ENCODE results near the gene ADGRD1. TPM values are rescaled to one million over a fixed set of nuclear protein-coding genes. Genes with fewer than 3 reads are reported as not detected.

Gene ADGRD1
- total RNA-seq, 1 experiment from 2014 or later, result 0.97 TPM

- peak; percentile 64 for DNase-seq
- no peaks in the 10 kb centered on the region for H3K27me3 ChIP-seq (ENCODE audit: control insufficient read depth, insufficient read depth, low read length)
These were observed 27.5 kb downstream of the ADGRD1 start for GRCh38 chr12:130981074-130981742.

DNA sequence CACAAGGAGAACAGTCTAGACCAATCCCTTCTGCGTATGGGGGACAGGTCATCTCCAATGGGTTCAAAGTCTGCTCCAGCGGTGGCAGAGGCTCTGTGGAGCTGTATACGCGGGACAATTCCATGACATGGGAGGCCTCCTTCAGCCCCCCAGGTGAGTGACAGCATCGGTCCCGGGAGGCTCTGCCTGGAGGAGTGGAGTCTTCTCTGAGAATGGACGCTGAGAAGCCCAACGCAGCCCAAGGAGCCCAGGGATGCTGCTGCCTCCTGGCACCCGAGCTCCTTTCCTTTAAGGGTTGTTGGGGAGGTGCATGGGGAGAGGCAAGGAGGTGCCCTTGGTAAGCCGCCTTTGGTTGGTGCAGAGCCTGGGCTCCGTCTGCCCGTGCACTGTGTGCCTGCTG, 28.2 kb downstream of the ADGRD1 start:
- Histone ChIP-seq H3K27me3 (ENCODE audit: control insufficient read depth, insufficient read depth, low read length) (no peaks in the 10 kb centered on the region), H3K36me3 (replicated peaks; ENCODE audit: control insufficient read depth, insufficient read depth, low read length) (no peaks in the 10 kb centered on the region), H3K4me3 (ENCODE audit: insufficient read depth, low read depth, low read length) (no peak overlapping the region)
- DNase-seq, result no peak

More at GRCh38 chr12:130981074-130981742, 27.5 kb downstream of the ADGRD1 start:
- Histone ChIP-seq H3K36me3 (replicated peaks; ENCODE audit: control insufficient read depth, insufficient read depth, low read length) (no peaks in the 10 kb centered on the region), H3K4me3 (ENCODE audit: insufficient read depth, low read depth, low read length) (no peak overlapping the region)

- no peak for DNase-seq
- H3K4me3 ChIP-seq (ENCODE audit: insufficient read depth, low read depth, low read length), result no peak overlapping the region
These were observed 29.0 kb downstream of the ADGRD1 start for GRCh38 chr12:130982565-130983225.

DNA sequence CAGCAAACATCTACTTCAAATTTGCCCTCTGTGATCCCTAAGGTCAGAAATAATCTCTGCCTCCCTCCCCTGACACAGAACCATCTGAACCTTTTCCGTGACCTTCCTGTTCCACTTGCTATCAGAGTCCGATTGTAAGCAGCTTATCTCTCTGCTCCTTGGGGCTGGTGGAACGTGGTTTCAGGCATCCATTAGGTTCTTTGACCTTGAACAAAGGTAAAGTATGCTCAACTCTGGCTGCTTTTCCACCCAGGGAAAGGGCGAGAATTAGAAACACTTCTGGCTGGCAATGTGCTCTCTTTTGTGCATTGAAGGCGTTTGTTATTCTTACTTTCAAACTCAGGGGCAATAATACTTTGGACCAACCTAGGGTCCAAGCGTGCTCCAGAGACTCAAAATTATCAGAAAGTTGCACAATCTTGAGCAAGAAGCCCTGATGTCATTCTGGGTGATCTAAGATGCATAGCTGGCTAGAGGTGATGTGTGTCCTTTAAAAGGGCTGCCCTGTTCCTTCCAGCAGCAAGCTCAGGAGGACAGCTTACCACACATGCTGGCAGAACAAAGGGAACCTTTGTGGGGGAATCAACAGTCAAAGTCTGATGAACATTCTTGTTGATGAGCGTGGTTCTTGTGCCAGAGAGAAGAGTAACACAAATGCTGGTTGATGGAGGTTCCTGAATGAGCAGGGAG, 29.8 kb downstream of the ADGRD1 start:
- Histone ChIP-seq H3K4me3 (ENCODE audit: insufficient read depth, low read depth, low read length) (no peak overlapping the region), H3K36me3 (replicated peaks; ENCODE audit: control insufficient read depth, insufficient read depth, low read length) (no peaks in the 10 kb centered on the region), H3K27me3 (ENCODE audit: control insufficient read depth, insufficient read depth, low read length) (no peaks in the 10 kb centered on the region)
- DNase-seq, result no peak

More at GRCh38 chr12:130982565-130983225, 29.0 kb downstream of the ADGRD1 start:
- Histone ChIP-seq H3K36me3 (replicated peaks; ENCODE audit: control insufficient read depth, insufficient read depth, low read length) (no peaks in the 10 kb centered on the region), H3K27me3 (ENCODE audit: control insufficient read depth, insufficient read depth, low read length) (no peaks in the 10 kb centered on the region)

DNA sequence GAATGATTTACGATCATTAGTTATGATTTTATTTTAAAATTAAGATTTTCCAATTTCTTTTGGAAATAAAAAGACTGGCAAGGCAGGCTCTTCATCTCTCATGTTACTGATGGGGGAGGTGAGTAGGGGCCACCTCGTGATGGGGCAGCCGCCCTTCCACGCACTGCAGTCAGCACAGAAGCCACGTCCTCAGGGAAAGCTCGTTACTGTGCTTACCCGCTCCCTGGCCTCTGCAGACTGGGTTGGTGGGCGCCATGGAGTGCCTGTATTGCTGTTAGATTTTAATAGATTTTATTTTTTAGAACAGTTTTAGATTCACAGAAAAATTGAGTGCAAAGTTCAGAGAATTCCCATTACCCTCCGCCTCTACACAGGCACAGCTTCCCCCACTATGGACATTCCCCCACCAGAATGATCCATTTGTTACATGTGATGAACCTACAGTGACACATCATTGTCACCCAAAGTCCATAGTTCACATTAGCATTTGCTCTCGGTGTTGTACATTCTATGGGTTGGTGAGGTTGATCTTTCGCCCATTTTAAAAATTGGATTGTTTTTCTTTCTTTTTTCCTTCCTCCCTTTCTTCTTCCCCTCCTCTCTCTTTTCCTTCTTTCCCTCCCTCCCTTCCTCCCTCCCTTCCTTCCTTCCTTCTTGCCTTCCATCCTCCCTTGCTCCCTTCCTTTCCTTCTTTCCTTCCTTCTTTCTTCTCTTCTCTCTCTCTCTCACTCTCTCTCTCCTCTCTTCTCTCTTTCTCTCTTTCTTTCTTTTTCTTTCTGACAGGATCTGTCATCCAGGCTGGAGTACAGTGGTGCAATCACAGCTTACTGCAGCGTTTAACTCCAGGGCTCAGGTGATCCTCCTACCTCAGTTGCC, 30.7 kb downstream of the ADGRD1 start:
- DNase-seq, result no peak
- H3K4me3 ChIP-seq (ENCODE audit: insufficient read depth, low read depth, low read length), result no peak overlapping the region
- H3K27me3 ChIP-seq (ENCODE audit: control insufficient read depth, insufficient read depth, low read length), result no peaks in the 10 kb centered on the region
- H3K36me3 ChIP-seq (replicated peaks; ENCODE audit: control insufficient read depth, insufficient read depth, low read length), result no peaks in the 10 kb centered on the region

GRCh38 chr12:130987151-130987931, 33.6 kb downstream of the ADGRD1 start:
- H3K4me3 ChIP-seq (ENCODE audit: insufficient read depth, low read depth, low read length), result no peak overlapping the region
- no peak for DNase-seq
- no peaks in the 10 kb centered on the region for H3K27me3 ChIP-seq (ENCODE audit: control insufficient read depth, insufficient read depth, low read length)
- no peaks in the 10 kb centered on the region for H3K36me3 ChIP-seq (replicated peaks; ENCODE audit: control insufficient read depth, insufficient read depth, low read length)

DNA sequence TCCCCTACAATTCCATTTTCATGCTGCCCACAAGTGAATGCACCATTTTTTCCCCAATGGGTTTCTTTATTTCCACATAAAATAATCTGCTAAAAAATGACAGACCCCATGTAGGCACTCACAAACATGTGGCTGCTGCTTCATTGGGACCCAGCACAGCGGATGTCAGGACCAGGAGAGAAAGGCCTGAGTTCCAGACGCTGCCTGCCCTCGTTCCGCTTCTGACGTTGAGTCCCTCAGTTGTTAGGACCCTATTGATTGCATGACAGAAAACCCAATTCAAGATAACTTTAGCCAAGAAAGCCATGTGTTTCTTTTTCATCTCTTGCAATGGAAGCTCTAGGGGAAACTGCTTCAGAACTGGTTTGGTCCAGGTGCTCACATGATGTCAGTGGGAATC, 34.6 kb downstream of the ADGRD1 start:
- DNase-seq, result no peak

GRCh38 chr12:130988751-130989150, 35.0 kb downstream of the ADGRD1 start:
- no peak overlapping the region for H3K4me3 ChIP-seq (ENCODE audit: insufficient read depth, low read depth, low read length)
- no peaks in the 10 kb centered on the region for H3K27me3 ChIP-seq (ENCODE audit: control insufficient read depth, insufficient read depth, low read length)
- DNase-seq, result no peak
- H3K36me3 ChIP-seq (replicated peaks; ENCODE audit: control insufficient read depth, insufficient read depth, low read length), result no peaks in the 10 kb centered on the region

More for the DNA sequence above, 34.6 kb downstream of the ADGRD1 start:
- Histone ChIP-seq H3K36me3 (replicated peaks; ENCODE audit: control insufficient read depth, insufficient read depth, low read length) (no peaks in the 10 kb centered on the region), H3K4me3 (ENCODE audit: insufficient read depth, low read depth, low read length) (no peak overlapping the region), H3K27me3 (ENCODE audit: control insufficient read depth, insufficient read depth, low read length) (no peaks in the 10 kb centered on the region)

DNA sequence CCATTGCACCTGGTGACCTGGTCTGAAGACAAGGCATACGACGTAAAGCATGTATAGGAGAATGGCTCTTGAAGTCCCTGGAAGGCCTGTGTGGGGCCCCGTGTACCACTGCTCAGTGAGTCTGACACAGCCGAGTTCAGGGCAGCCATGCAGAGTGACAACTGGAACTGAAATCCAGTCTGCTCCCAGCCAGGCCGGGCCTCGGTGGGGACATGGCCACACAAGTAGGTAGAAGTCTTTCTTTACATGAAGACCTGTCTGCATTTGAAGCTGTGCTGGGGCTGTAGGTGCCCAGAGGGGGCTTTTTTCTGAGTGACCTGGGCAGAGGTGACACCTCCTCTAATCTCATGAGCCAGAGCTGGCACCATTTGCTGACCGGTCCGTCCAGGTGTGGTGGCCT, 35.7 kb downstream of the ADGRD1 start:
- Histone ChIP-seq H3K36me3 (replicated peaks; ENCODE audit: control insufficient read depth, insufficient read depth, low read length) (no peaks in the 10 kb centered on the region), H3K27me3 (ENCODE audit: control insufficient read depth, insufficient read depth, low read length) (no peaks in the 10 kb centered on the region), H3K4me3 (ENCODE audit: insufficient read depth, low read depth, low read length) (no peak overlapping the region)
- DNase-seq, result no peak

DNA sequence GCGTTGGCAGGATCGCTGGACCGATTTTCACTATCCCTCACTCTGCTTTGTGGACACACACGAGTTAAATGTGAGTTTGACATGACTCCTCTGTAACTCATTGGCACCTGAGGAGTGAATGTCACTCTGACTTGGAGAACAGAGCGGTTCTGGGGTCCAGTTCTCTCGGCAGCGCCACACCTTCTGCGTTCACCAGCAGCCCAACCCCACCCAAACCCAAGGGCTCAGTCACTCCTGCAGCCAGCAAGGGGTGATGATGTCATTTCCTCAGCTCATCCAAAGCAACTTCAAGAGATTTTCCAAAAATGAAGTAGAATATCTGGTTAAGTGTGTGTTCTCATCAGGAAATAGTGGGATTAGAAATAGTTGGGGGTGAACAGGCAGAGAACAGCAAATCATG, 36.3 kb downstream of the ADGRD1 start:
- DNase-seq, result no peak
- H3K36me3 ChIP-seq (replicated peaks; ENCODE audit: control insufficient read depth, insufficient read depth, low read length), result no peaks in the 10 kb centered on the region
- H3K4me3 ChIP-seq (ENCODE audit: insufficient read depth, low read depth, low read length), result no peak overlapping the region
- no peaks in the 10 kb centered on the region for H3K27me3 ChIP-seq (ENCODE audit: control insufficient read depth, insufficient read depth, low read length)

DNA sequence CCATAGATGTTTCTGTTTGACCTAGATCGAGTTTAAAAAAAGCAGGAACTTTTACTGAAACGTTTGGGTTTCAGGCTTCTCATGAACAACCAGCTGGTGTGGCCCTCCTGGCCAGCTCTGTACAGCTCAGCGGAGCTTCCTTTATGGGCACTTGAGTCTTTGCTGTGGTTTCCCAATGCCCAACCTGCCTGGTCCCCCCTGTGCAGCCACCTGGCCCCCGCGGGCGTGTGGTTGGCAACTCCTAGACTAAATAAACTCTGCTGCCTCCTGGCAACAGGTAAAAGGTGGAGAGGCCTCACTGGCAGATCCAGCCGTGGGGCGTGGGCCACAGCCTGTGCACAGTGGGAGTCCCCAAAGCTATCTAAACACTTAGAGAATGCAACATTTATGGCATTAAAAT, 38.7 kb downstream of the ADGRD1 start:
- Histone ChIP-seq H3K27me3 (ENCODE audit: control insufficient read depth, insufficient read depth, low read length) (no peaks in the 10 kb centered on the region), H3K36me3 (replicated peaks; ENCODE audit: control insufficient read depth, insufficient read depth, low read length) (no peaks in the 10 kb centered on the region), H3K4me3 (ENCODE audit: insufficient read depth, low read depth, low read length) (no peak overlapping the region)
- DNase-seq, result no peak

GRCh38 chr12:130992979-130993538, 39.4 kb downstream of the ADGRD1 start:
- Histone ChIP-seq H3K27me3 (ENCODE audit: control insufficient read depth, insufficient read depth, low read length) (no peaks in the 10 kb centered on the region), H3K4me3 (ENCODE audit: insufficient read depth, low read depth, low read length) (no peak overlapping the region), H3K36me3 (replicated peaks; ENCODE audit: control insufficient read depth, insufficient read depth, low read length) (no peaks in the 10 kb centered on the region)
- DNase-seq, result no peak

DNA sequence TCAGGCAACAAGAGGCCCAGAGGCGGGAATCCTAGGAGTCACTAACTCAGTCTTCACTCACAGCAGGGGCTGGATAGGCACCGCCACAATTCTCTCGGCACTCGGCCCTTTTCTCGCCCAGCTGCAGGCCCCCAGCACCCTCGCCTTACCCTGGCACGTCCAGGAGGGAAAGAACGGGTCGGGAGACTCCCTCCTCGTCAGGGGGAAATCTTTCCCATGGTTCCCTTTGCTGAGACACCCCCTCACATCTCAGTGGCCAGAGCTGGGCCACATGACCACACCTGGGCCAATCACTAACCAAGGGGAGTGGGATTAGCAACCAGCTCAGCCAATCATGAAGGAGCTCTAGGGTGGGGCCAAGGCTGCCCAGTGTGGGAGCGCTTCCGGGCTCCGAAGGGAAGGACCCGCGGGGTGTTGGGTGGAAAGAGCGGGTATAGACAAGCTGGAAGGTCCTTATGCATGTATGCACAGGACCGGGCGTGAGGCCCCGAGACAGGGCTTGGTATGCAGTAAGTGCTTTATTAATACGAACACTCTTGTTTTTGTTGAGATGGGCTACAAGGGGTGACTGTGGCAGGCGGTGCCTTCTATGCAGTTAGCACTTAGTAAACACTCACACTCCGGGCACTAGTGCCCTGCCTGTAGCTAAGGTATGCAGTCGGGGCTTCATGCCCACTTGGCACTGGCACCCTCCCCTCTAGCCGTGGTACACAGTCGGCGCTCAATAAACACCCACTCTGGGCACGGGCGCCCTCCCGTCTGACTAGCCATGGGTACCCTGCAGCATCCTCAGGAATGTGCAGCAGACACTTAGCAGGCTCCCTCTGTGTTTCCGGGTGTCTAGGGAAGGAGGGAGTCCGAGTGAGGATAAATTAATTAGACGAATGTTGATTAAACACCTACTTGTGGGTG, 40.3 kb downstream of the ADGRD1 start:
- DNase-seq, result no peak
- Histone ChIP-seq H3K36me3 (replicated peaks; ENCODE audit: control insufficient read depth, insufficient read depth, low read length) (no peaks in the 10 kb centered on the region), H3K4me3 (ENCODE audit: insufficient read depth, low read depth, low read length) (no peak overlapping the region), H3K27me3 (ENCODE audit: control insufficient read depth, insufficient read depth, low read length) (no peaks in the 10 kb centered on the region)
